ENCODE results near the gene VCAN. TPM values are rescaled to one million over a fixed set of nuclear protein-coding genes. Genes with fewer than 3 reads are reported as not detected.

VCAN gene
- total and polyA plus RNA-seq, 2 of the 8 experiments (the other 6 are each of a cell fraction or from before 2014, with no cell fraction given) = 146 to 404 TPM

DNA sequence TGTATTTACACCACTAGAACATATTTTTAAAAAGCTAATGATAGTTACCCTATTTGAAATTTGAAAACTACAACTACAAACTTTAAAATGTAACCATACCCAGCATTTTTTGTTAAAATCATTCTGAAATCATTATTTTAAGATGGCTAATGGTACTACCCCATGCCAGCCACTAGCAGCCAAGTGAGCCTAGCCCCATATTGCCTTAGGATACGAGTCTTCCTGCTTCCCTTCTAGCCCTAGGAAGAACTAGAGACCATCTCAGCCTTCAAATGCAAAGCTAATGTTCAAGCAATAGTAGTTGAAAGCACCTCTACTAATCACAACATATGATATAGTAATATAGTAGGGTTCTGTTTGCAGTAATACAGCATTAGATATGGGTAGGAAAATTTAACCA lies 24.0 kb upstream of the VCAN start:
- Histone ChIP-seq H3K4me3 (ENCODE audit: extremely low read depth in 1 of 4, insufficient read depth in 2 of 4, low read depth in 3 of 4, low read length in 4 of 4) (no peak overlapping the region), H2AFZ (ENCODE audit: low read length) (no peak overlapping the region), H4K91ac (replicated peaks; ENCODE audit: insufficient read length, low read length) (no peak overlapping the region), H2AK5ac (ENCODE audit: low read depth, low read length) (no peak overlapping the region), H2BK120ac (replicated peaks; ENCODE audit: low read depth, low read length) (no peak overlapping the region), H3K4ac (replicated peaks; ENCODE audit: insufficient read length, low read depth, low read length) (no peak overlapping the region), H3K4me2 (ENCODE audit: insufficient read depth in 1 of 2, low read depth in 2 of 2, low read length in 2 of 2) (no peak overlapping the region), H3K9ac (replicated peaks in 1 of 4; ENCODE audit: extremely low read depth in 1 of 4, low read depth in 3 of 4, low read length in 3 of 4) (no peak overlapping the region), H2BK12ac (ENCODE audit: low read depth, low read length) (no peak overlapping the region), H4K8ac (ENCODE audit: extremely low read depth, insufficient read depth, low read length) (no peak overlapping the region), H3K27me3 (replicated peaks in 1 of 4; ENCODE audit: control insufficient read depth in 3 of 4, extremely low read depth in 1 of 4, insufficient read depth in 3 of 4, low read length in 3 of 4) (no peaks in the 10 kb centered on the region), H3K56ac (replicated peaks; ENCODE audit: insufficient read length, low read depth, low read length) (no peak overlapping the region), H2BK5ac (ENCODE audit: low read depth, low read length) (no peak overlapping the region), H4K5ac (ENCODE audit: insufficient read length, low read depth, low read length) (no peak overlapping the region), H3K9me3 (ENCODE audit: insufficient read depth in 2 of 2, low read depth in 1 of 2, low read length in 1 of 2) (no peaks in the 10 kb centered on the region), H2BK20ac (ENCODE audit: low read length) (no peak overlapping the region), H3K18ac (ENCODE audit: extremely low read depth, low read length) (no peak overlapping the region), H3K79me2 (ENCODE audit: control insufficient read depth in 1 of 2, insufficient read depth in 2 of 2, low read length in 2 of 2) (no peaks in the 10 kb centered on the region), H3K14ac (ENCODE audit: insufficient read length) (no peak overlapping the region), H3K79me1 (ENCODE audit: low read depth, low read length) (no peaks in the 10 kb centered on the region), H4K20me1 (replicated peaks in 1 of 2; ENCODE audit: control insufficient read depth in 1 of 2, insufficient read depth in 2 of 2, low read length in 2 of 2) (no peaks in the 10 kb centered on the region), H3K36me3 (ENCODE audit: control insufficient read depth in 2 of 4, insufficient read depth in 4 of 4, low read length in 3 of 4) (no peaks in the 10 kb centered on the region), H3K23ac (ENCODE audit: insufficient read length) (no peak overlapping the region), H3K23me2 (ENCODE audit: low read depth, low read length) (no peaks in the 10 kb centered on the region), H3K27ac (ENCODE audit: low read depth, low read length) (no peak overlapping the region), H3K4me1 (replicated peaks in 1 of 4; ENCODE audit: control insufficient read depth in 3 of 4, insufficient read depth in 4 of 4, low read length in 3 of 4) (peaks cover 0 to 7% (median 0%) of the 10 kb centered on the region in 4 experiments; a peak in 1 of 7 replicates), H2BK15ac (ENCODE audit: low read length) (no peak overlapping the region)
- DNase-seq (ENCODE audit: low read depth in 1 of 2, low spot score in 2 of 2) (no peak), FAIRE-seq (no peak)
- ChIA-PET POLR2A (ENCODE audit: partially characterized antibody) (no interaction called here), CTCF (ENCODE audit: partially characterized antibody) (interaction anchor here (0.9 to 1.1 kb wide), 2 partner anchors 25 to 393 kb away, joined by 3 read pairs; no protein-coding TSS in a partner anchor)
- WGBS, 2 experiments (ENCODE audit: extremely low coverage in 1 of 2, insufficient coverage in 1 of 2, insufficient read length in 1 of 2, insufficient replicate concordance in 2 of 2, low coverage in 1 of 2, low lambda C conversion rate in 2 of 2, missing lambda C conversion rate in 1 of 2) = 93% methylated on average over 1 of the region's 1 CpG; no CpG with 5 or more reads in 1 of the 2 experiments
- TF ChIP-seq CHD1 (IDR thresholded peaks at IDR 0.05; ENCODE audit: low read depth, low read length) = no peak
- TF ChIP-seq RBBP5 (IDR thresholded peaks at IDR 0.05; ENCODE audit: borderline replicate concordance, low read depth, low read length) = no peak
- peak in 1 of 2 experiments; percentile 10; a peak in 1 of 4 replicates for TF ChIP-seq RAD21 (IDR thresholded peaks at IDR 0.05 in 1 of 2, conservative IDR thresholded peaks at IDR 0.05 in 1 of 2; ENCODE audit: low read depth in 2 of 2, low read length in 2 of 2)
- TF ChIP-seq BRCA1 (IDR thresholded peaks at IDR 0.05; ENCODE audit: low read depth, low read length) = no peak
- no peak for TF ChIP-seq MAX (IDR thresholded peaks at IDR 0.05)
- TF ChIP-seq GTF2F1 (IDR thresholded peaks at IDR 0.05; ENCODE audit: borderline replicate concordance, low read depth, low read length) = no peak
- no peak for TF ChIP-seq GABPA (IDR thresholded peaks at IDR 0.05; ENCODE audit: borderline replicate concordance, insufficient read depth, low read length)

Data from H1 (cell line).